ENCODE data around the gene TFCP2L1.
"Not testable (repeated sequence)": the region's sequence is repeated elsewhere in the genome, so short reads cannot be mapped to it uniquely, and the experiment has no call there.

TFCP2L1 gene

GRCh38 chr2:121241466-121241865, 43.5 kb downstream of the TFCP2L1 start:
- DNase-seq = no peak

GRCh38 chr2:121240436-121240835, 44.6 kb downstream of the TFCP2L1 start:
- no peak for DNase-seq

GRCh38 chr2:121239969-121240368, 45.0 kb downstream of the TFCP2L1 start:
- DNase-seq = no peak

- DNase-seq = no peak
Measured at GRCh38 chr2:121239471-121239870, 45.5 kb downstream of the TFCP2L1 start.

- no peak for DNase-seq
Measured at GRCh38 chr2:121238828-121239227, 46.2 kb downstream of the TFCP2L1 start.

GRCh38 chr2:121237980-121238665, 46.9 kb downstream of the TFCP2L1 start:
- no peak for DNase-seq

GRCh38 chr2:121237336-121237979, 47.5 kb downstream of the TFCP2L1 start:
- DNase-seq = no peak

- DNase-seq = no peak
Measured at GRCh38 chr2:121236650-121237180, 48.3 kb downstream of the TFCP2L1 start.

- DNase-seq = no peak
Measured at GRCh38 chr2:121236101-121236640, 48.8 kb downstream of the TFCP2L1 start.

- DNase-seq = no peak
Measured at GRCh38 chr2:121235542-121235941, 49.5 kb downstream of the TFCP2L1 start.

GRCh38 chr2:121234791-121235190, 50.2 kb downstream of the TFCP2L1 start:
- DNase-seq = no peak

GRCh38 chr2:121234144-121234543, 50.9 kb downstream of the TFCP2L1 start:
- DNase-seq = no peak

GRCh38 chr2:121233486-121234110, 51.4 kb downstream of the TFCP2L1 start:
- DNase-seq = no peak

GRCh38 chr2:121232626-121233265, 52.3 kb downstream of the TFCP2L1 start:
- DNase-seq = no peak

- no peak for DNase-seq
Measured at GRCh38 chr2:121231385-121232000, 53.5 kb downstream of the TFCP2L1 start.

- no peak for DNase-seq
Measured at GRCh38 chr2:121228521-121228920, 56.5 kb downstream of the TFCP2L1 start.

GRCh38 chr2:121227381-121228144, 57.4 kb downstream of the TFCP2L1 start:
- DNase-seq = not testable (repeated sequence)

- DNase-seq = not testable (repeated sequence)
Measured at GRCh38 chr2:121225681-121226080, 59.3 kb downstream of the TFCP2L1 start.

GRCh38 chr2:121220995-121221394, 64.0 kb downstream of the TFCP2L1 start:
- DNase-seq = no peak

- DNase-seq = no peak
Measured at GRCh38 chr2:121219866-121220265, 65.1 kb downstream of the TFCP2L1 start.

- DNase-seq = no peak
Measured at GRCh38 chr2:121218386-121218938, 66.5 kb downstream of the TFCP2L1 start.

- DNase-seq = no peak
Measured at GRCh38 chr2:121217627-121218026, 67.4 kb downstream of the TFCP2L1 start.
